Measurements from ENCODE around the gene TWF2. TPM values are rescaled to one million over a fixed set of nuclear protein-coding genes. Genes with fewer than 3 reads are reported as not detected.

Gene TWF2
- total and polyA plus RNA-seq, 9 of the 15 experiments (the other 6 are each of a cell fraction or from before 2014, with no cell fraction given) = 0.11 to 61.9 (median 29.7) TPM

DNA sequence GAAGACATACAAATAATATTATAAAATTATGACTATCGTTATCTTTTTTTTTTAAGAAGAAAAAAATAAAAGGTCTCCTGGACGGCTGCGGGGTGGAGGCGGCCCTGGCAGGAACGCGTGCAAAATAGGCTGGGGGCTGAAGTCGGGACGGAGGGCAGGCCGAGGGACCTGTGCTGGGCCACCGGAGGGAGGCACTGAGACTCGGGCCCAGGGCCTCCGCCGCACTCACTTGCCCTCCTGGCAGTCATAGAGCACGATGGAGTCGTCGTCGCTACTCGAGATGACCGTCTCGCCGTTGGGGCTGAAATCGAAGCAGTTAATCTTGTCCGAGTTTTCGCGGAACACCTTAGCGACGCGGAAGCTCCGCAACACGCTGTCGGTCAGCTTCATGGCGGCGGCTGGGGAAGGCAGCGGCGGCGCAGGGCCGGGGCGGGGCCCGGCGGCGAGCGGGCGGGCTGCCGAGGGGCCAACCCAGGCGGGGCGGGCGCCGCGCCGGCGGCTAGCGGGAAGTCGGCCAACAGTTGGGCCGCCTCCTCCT, 39.1 kb upstream of the TWF2 start (continued):
- TF ChIP-seq L3MBTL2 (IDR thresholded peaks at IDR 0.05) (peak; percentile 16; the same call in 1 of the 2 replicates), FOXP4 (CRISPR knock-in tag; IDR thresholded peaks at IDR 0.05; ENCODE audit: borderline replicate concordance) (no peak), ZNF436 (CRISPR knock-in tag; IDR thresholded peaks at IDR 0.05) (no peak), CREM (IDR thresholded peaks at IDR 0.05; ENCODE audit: low read depth) (0 out of 2 replicates have a peak, but pooled peaks have one; percentile 1), ZC3H4 (CRISPR knock-in tag; IDR thresholded peaks at IDR 0.05; ENCODE audit: borderline replicate concordance) (peak; percentile 70; the same call in 1 of the 2 replicates), C11orf30 (IDR thresholded peaks at IDR 0.05; ENCODE audit: low read depth) (no peak), ZNF146 (CRISPR knock-in tag; IDR thresholded peaks at IDR 0.05; ENCODE audit: unreplicated experiment) (no peak), POLR2G (IDR thresholded peaks at IDR 0.05; ENCODE audit: low read depth, low read length) (no peak), ZBTB9 (CRISPR knock-in tag; IDR thresholded peaks at IDR 0.05) (no peak), KLF1 (tag; IDR thresholded peaks at IDR 0.05) (no peak), RBM17 (IDR thresholded peaks at IDR 0.05; ENCODE audit: borderline replicate concordance, low read depth, low read length) (no peak), ZNF431 (CRISPR knock-in tag; IDR thresholded peaks at IDR 0.05) (no peak), ZNF445 (CRISPR knock-in tag; IDR thresholded peaks at IDR 0.05; ENCODE audit: low read depth) (no peak), NFRKB (IDR thresholded peaks at IDR 0.05; ENCODE audit: low read depth) (peak; percentile 59; the same call in 1 of the 2 replicates), HDAC6 (IDR thresholded peaks at IDR 0.05; ENCODE audit: low read depth, low read length) (no peak), PHF21A (IDR thresholded peaks at IDR 0.05; ENCODE audit: borderline replicate concordance, low read depth) (no peak), ZSCAN32 (CRISPR knock-in tag; IDR thresholded peaks at IDR 0.05) (no peak), CREB1 (IDR thresholded peaks at IDR 0.05) (no peak; the same call in 1 of the 2 replicates), CREB1 (CRISPR knock-in tag; IDR thresholded peaks at IDR 0.05) (no peak; the same call in 1 of the 2 replicates), RBBP5 (IDR thresholded peaks at IDR 0.05; ENCODE audit: borderline replicate concordance, insufficient read depth, low read length, poor library complexity, severe bottlenecking) (no peak)
- TF ChIP-seq, protein P1, sequence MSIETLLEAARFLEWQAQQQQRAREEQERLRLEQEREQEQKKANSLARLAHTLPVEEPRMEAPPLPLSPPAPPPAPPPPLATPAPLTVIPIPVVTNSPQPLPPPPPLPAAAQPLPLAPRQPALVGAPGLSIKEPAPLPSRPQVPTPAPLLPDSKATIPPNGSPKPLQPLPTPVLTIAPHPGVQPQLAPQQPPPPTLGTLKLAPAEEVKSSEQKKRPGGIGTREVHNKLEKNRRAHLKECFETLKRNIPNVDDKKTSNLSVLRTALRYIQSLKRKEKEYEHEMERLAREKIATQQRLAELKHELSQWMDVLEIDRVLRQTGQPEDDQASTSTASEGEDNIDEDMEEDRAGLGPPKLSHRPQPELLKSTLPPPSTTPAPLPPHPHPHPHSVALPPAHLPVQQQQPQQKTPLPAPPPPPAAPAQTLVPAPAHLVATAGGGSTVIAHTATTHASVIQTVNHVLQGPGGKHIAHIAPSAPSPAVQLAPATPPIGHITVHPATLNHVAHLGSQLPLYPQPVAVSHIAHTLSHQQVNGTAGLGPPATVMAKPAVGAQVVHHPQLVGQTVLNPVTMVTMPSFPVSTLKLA (conservative IDR thresholded peaks at IDR 0.05) = no peak
- TF ChIP-seq, protein P2, sequence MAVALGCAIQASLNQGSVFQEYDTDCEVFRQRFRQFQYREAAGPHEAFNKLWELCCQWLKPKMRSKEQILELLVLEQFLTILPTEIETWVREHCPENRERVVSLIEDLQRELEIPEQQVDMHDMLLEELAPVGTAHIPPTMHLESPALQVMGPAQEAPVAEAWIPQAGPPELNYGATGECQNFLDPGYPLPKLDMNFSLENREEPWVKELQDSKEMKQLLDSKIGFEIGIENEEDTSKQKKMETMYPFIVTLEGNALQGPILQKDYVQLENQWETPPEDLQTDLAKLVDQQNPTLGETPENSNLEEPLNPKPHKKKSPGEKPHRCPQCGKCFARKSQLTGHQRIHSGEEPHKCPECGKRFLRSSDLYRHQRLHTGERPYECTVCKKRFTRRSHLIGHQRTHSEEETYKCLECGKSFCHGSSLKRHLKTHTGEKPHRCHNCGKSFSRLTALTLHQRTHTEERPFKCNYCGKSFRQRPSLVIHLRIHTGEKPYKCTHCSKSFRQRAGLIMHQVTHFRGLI (CRISPR knock-in tag; IDR thresholded peaks at IDR 0.05) = no peak

All from K562 (cell line).